ENCODE data around the gene AQP6.

GRCh38 chr12:50006754-50007442, 34.2 kb downstream of the AQP6 start:
- TF ChIP-seq ZFP30 (CRISPR knock-in tag; IDR thresholded peaks at IDR 0.05) (no peak), OSR1 (CRISPR knock-in tag; IDR thresholded peaks at IDR 0.05) (no peak), POU6F1 (CRISPR knock-in tag; IDR thresholded peaks at IDR 0.05; ENCODE audit: borderline replicate concordance, low read depth) (no peak), PATZ1 (CRISPR knock-in tag; IDR thresholded peaks at IDR 0.05; ENCODE audit: borderline replicate concordance) (no peak), TOX (CRISPR knock-in tag; IDR thresholded peaks at IDR 0.05; ENCODE audit: borderline replicate concordance) (no peak)
- TF ChIP-seq, protein P1, sequence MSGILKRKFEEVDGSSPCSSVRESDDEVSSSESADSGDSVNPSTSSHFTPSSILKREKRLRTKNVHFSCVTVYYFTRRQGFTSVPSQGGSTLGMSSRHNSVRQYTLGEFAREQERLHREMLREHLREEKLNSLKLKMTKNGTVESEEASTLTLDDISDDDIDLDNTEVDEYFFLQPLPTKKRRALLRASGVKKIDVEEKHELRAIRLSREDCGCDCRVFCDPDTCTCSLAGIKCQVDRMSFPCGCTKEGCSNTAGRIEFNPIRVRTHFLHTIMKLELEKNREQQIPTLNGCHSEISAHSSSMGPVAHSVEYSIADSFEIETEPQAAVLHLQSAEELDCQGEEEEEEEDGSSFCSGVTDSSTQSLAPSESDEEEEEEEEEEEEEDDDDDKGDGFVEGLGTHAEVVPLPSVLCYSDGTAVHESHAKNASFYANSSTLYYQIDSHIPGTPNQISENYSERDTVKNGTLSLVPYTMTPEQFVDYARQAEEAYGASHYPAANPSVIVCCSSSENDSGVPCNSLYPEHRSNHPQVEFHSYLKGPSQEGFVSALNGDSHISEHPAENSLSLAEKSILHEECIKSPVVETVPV (CRISPR knock-in tag; IDR thresholded peaks at IDR 0.05), result no peak
